Duodenal mucosa (tissue), 2 donors: ENCODE data around the gene OR2T8.
A peak's percentile ranks its signal among the peaks of the same experiment; 100 is the strongest.
"Not testable (repeated sequence)": the region's sequence is repeated elsewhere in the genome, so short reads cannot be mapped to it uniquely, and the experiment has no call there.

Source experiments
- H3K27ac ChIP-seq: one replicate; pipeline ENCODE4 v1.7.0; 2013; ENCODE audit warnings: low read depth, low read length
- H3K27me3 ChIP-seq, 2 donors: one replicate each; pipeline ENCODE4 v1.7.0; 2013; ENCODE audit warnings: low read length in 2 of 2, control low read depth in 1 of 2; ENCODE audit not compliant: insufficient read depth in 2 of 2, control insufficient read depth in 1 of 2
- H3K36me3 ChIP-seq, 2 donors: one replicate each; pipeline ENCODE4 v1.7.0; 2013; ENCODE audit warnings: low read length in 2 of 2, control low read depth in 1 of 2; ENCODE audit not compliant: insufficient read depth in 2 of 2, control insufficient read depth in 1 of 2
- H3K4me1 ChIP-seq, 2 donors: one replicate each; pipeline ENCODE4 v1.7.0; 2013; ENCODE audit warnings: low read length in 2 of 2, control low read depth in 1 of 2; ENCODE audit not compliant: insufficient read depth in 2 of 2, control insufficient read depth in 1 of 2
- H3K4me3 ChIP-seq, 2 donors: one replicate each; pipeline ENCODE4 v1.7.0; 2013; ENCODE audit warnings: low read length in 2 of 2, low read depth in 1 of 2
- H3K9ac ChIP-seq, 2 donors: one replicate each; pipeline ENCODE4 v1.7.0; 2013; ENCODE audit warnings: low read length in 2 of 2, low read depth in 1 of 2
- H3K9me3 ChIP-seq, 2 donors: one replicate each; pipeline ENCODE4 v1.7.0; 2013; ENCODE audit warnings: low read length in 2 of 2, control low read depth in 1 of 2; ENCODE audit not compliant: control insufficient read depth in 1 of 2

Gene OR2T8

GRCh38 chr1:247913786-247914185, 6.3 kb upstream of the OR2T8 start:
- H3K4me3 ChIP-seq, result no peak overlapping the region
- no peak overlapping the region for H3K27ac ChIP-seq
- H3K27me3 ChIP-seq, result no peaks in the 10 kb centered on the region
- H3K4me1 ChIP-seq, result no peaks in the 10 kb centered on the region
- peaks cover 3 to 9% of the 10 kb centered on the region in 2 donors for H3K9me3 ChIP-seq
- no peak overlapping the region for H3K9ac ChIP-seq
- H3K36me3 ChIP-seq, result no peaks in the 10 kb centered on the region

- H3K9me3 ChIP-seq, result peaks cover 3 to 7% of the 10 kb centered on the region in 2 donors
- no peaks in the 10 kb centered on the region for H3K27me3 ChIP-seq
- H3K27ac ChIP-seq, result no peak overlapping the region
- no peaks in the 10 kb centered on the region for H3K4me1 ChIP-seq
- no peak overlapping the region for H3K4me3 ChIP-seq
- no peaks in the 10 kb centered on the region for H3K36me3 ChIP-seq
- no peak overlapping the region for H3K9ac ChIP-seq
Measured at GRCh38 chr1:247914941-247915662, 5.0 kb upstream of the OR2T8 start.

GRCh38 chr1:247923941-247924340, 3.9 kb downstream of the OR2T8 start:
- Histone ChIP-seq H3K4me1 (no peaks in the 10 kb centered on the region), H3K27ac (no peak overlapping the region), H3K4me3 (no peak overlapping the region), H3K36me3 (no peaks in the 10 kb centered on the region), H3K27me3 (no peaks in the 10 kb centered on the region), H3K9me3 (peaks cover 0 to 3% of the 10 kb centered on the region in 2 donors), H3K9ac (no peak overlapping the region)

- Histone ChIP-seq H3K27me3 (no peaks in the 10 kb centered on the region), H3K4me1 (no peaks in the 10 kb centered on the region), H3K4me3 (no peak within 1 kb of the TSS), H3K36me3 (no peaks in the 10 kb centered on the region), H3K9ac (no peak within 1 kb of the TSS), H3K9me3 (peaks cover 0 to 3% of the 10 kb centered on the region in 2 donors), H3K27ac (no peak within 1 kb of the TSS)
Measured at GRCh38 chr1:247924868-247925267, 4.8 kb downstream of the OR2T8 start, which contains the start of gene OR2AJ1. Gene OR2AJ1, plus strand, starts transcription at chr1:247924889. Its CDS starts 8,880 bp downstream, at chr1:247933769.

- H3K9me3 ChIP-seq, result peaks cover 10 to 13% of the 10 kb centered on the region in 2 donors
- H3K9ac ChIP-seq, result no peak overlapping the region
- no peak overlapping the region for H3K27ac ChIP-seq
- H3K4me3 ChIP-seq, result no peak overlapping the region
- no peaks in the 10 kb centered on the region for H3K27me3 ChIP-seq
- H3K36me3 ChIP-seq, result no peaks in the 10 kb centered on the region
- H3K4me1 ChIP-seq, result no peaks in the 10 kb centered on the region
Measured at GRCh38 chr1:247933989-247934388, 13.9 kb downstream of the OR2T8 start.

- H3K9me3 ChIP-seq, result peaks cover 10 to 13% of the 10 kb centered on the region in 2 donors
- no peak overlapping the region for H3K4me3 ChIP-seq
- H3K4me1 ChIP-seq, result no peaks in the 10 kb centered on the region
- H3K36me3 ChIP-seq, result no peaks in the 10 kb centered on the region
- no peak overlapping the region for H3K27ac ChIP-seq
- H3K27me3 ChIP-seq, result no peaks in the 10 kb centered on the region
- H3K9ac ChIP-seq, result no peak overlapping the region
Measured at GRCh38 chr1:247935781-247936180, 15.7 kb downstream of the OR2T8 start.

GRCh38 chr1:247936415-247936814, 16.4 kb downstream of the OR2T8 start:
- no peaks in the 10 kb centered on the region for H3K36me3 ChIP-seq
- H3K4me3 ChIP-seq, result no peak overlapping the region
- no peak overlapping the region for H3K9ac ChIP-seq
- peaks cover 10 to 13% of the 10 kb centered on the region in 2 donors for H3K9me3 ChIP-seq
- no peaks in the 10 kb centered on the region for H3K4me1 ChIP-seq
- no peak overlapping the region for H3K27ac ChIP-seq
- no peaks in the 10 kb centered on the region for H3K27me3 ChIP-seq

- H3K9ac ChIP-seq, result not testable (repeated sequence)
- peak overlapping the region; percentile 15 to 61 for H3K4me3 ChIP-seq
Measured at GRCh38 chr1:247936965-247937734, 17.1 kb downstream of the OR2T8 start.

GRCh38 chr1:247942624-247943023, 22.6 kb downstream of the OR2T8 start:
- Histone ChIP-seq H3K27me3 (no peaks in the 10 kb centered on the region), H3K9ac (no peak overlapping the region), H3K36me3 (no peaks in the 10 kb centered on the region), H3K27ac (no peak overlapping the region), H3K4me1 (no peaks in the 10 kb centered on the region), H3K4me3 (no peak overlapping the region), H3K9me3 (peaks cover 4 to 5% of the 10 kb centered on the region in 2 donors)

More at GRCh38 chr1:247936965-247937734, 17.1 kb downstream of the OR2T8 start:
- H3K27me3 ChIP-seq, H3K27ac ChIP-seq, H3K36me3 ChIP-seq, H3K4me1 ChIP-seq: not testable (repeated sequence)
- H3K9me3 ChIP-seq, result peaks cover 15% of the 10 kb centered on the region in 2 donors

GRCh38 chr1:247948558-247948957, 28.5 kb downstream of the OR2T8 start, which contains the start of gene OR2L8:
Gene OR2L8, plus strand, starts transcription at chr1:247948858. Its CDS starts 0 bp downstream, at chr1:247948858.
- H3K27ac ChIP-seq, result no peak within 1 kb of the TSS
- no peaks in the 10 kb centered on the region for H3K27me3 ChIP-seq
- no peaks in the 10 kb centered on the region for H3K4me1 ChIP-seq
- H3K36me3 ChIP-seq, result no peaks in the 10 kb centered on the region
- H3K9me3 ChIP-seq, result peaks cover 0 to 3% of the 10 kb centered on the region in 2 donors
- H3K9ac ChIP-seq, result no peak within 1 kb of the TSS
- H3K4me3 ChIP-seq, result no peak within 1 kb of the TSS
